ENCODE measurements around the gene KLHL26.
"Not testable (repeated sequence)": the region's sequence is repeated elsewhere in the genome, so short reads cannot be mapped to it uniquely, and the experiment has no call there.

KLHL26 gene

DNA sequence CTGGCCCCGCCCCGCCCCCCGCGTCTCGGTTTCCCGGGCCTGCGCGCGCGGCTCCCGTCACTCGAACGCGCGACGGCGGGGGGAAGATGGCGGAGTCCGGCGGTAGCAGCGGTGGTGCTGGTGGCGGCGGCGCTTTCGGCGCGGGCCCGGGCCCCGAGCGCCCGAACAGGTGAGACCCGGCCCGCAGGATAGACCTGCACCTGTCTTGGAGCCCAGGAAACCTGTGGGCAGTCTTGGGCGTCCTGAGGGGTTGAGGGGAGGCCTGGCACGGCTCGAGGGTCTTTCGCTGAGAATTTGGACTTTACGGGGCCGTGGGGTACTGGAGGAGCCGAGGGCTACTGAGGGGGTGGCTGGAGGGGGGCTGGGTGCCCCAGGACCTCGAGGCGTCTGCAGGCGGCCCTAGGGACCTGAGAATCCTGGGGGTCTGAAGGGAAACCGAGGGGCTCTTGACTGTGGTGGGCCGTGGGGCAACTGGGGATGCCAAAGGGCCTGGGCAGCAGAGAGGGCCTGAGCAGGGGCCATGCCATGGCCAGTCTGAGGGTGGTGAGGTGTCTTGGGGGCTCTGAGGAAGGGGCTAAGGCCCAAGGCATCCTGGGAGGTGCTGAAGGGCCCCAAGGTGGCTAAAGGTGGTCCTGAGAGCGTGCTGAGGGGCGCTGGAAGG, at the start of gene KLHL26:
Gene KLHL26 (plus strand): TSS at position 60 of the 661 bp plus-strand sequence. CDS start 27 bp downstream, at position 87.
- DNase-seq (ENCODE audit: low read depth in 2 of 3, low spot score in 1 of 3) = no peak

GRCh38 chr19:18587561-18587960, 49.3 kb upstream of the KLHL26 start:
- DNase-seq (ENCODE audit: low read depth in 2 of 3, low spot score in 1 of 3) = no peak

GRCh38 chr19:18587962-18588610, 48.7 kb upstream of the KLHL26 start:
- DNase-seq (ENCODE audit: low read depth in 2 of 3, low spot score in 1 of 3) = no peak

GRCh38 chr19:18588611-18589379, 48.0 kb upstream of the KLHL26 start, which contains the start of gene REX1BD:
Gene REX1BD, plus strand, starts transcription at chr19:18588798. Its CDS starts 4 bp downstream, at chr19:18588802.
- peak; percentile 76 to 83 (median 79) for DNase-seq (ENCODE audit: low read depth in 2 of 3, low spot score in 1 of 3)

- DNase-seq (ENCODE audit: low read depth in 2 of 3, low spot score in 1 of 3) = peak; percentile 53 to 60 (median 59)
These were observed 47.2 kb upstream of the KLHL26 start for GRCh38 chr19:18589380-18590272.

- DNase-seq (ENCODE audit: low read depth in 2 of 3, low spot score in 1 of 3) = no peak
These were observed 46.3 kb upstream of the KLHL26 start for GRCh38 chr19:18590273-18591272.

DNA sequence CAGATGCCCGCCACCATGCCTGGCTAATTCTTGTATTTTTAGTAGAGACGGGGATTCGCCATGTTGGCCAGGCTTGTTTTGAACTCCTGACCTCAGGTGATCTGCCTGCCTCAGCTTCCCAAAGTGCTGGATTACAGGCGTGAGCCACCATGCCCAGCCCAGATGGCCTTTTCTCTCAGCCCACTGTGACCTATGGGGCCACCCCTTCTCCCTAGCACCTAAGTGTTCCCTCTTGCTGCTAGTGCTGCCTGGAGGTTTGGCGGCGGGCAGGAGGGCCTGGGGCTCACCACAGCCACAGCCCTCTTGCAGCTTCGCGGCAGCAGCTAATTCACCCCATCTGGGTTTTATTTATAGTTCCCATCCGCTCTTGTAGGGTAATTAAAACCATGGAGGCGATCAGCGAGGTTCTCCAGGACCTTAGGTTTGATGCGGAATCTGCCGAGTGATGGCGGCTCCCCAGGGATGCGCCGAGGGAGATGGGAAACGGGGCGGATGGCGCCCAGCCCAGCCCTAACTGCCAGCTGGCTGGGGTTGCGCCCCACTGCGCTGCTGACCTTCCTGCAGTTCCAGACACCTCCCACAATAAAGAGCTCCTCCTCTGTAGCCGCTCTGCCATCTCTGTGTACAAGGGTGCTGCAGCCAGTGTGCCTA, 45.0 kb upstream of the KLHL26 start:
- no peak for DNase-seq (ENCODE audit: low read depth in 2 of 3, low spot score in 1 of 3)

- not testable (repeated sequence) for DNase-seq (ENCODE audit: low read depth in 2 of 3, low spot score in 1 of 3)
These were observed 44.1 kb upstream of the KLHL26 start for GRCh38 chr19:18592732-18593131.

GRCh38 chr19:18593367-18594095, 43.3 kb upstream of the KLHL26 start:
- no peak for DNase-seq (ENCODE audit: low read depth in 2 of 3, low spot score in 1 of 3)

DNA sequence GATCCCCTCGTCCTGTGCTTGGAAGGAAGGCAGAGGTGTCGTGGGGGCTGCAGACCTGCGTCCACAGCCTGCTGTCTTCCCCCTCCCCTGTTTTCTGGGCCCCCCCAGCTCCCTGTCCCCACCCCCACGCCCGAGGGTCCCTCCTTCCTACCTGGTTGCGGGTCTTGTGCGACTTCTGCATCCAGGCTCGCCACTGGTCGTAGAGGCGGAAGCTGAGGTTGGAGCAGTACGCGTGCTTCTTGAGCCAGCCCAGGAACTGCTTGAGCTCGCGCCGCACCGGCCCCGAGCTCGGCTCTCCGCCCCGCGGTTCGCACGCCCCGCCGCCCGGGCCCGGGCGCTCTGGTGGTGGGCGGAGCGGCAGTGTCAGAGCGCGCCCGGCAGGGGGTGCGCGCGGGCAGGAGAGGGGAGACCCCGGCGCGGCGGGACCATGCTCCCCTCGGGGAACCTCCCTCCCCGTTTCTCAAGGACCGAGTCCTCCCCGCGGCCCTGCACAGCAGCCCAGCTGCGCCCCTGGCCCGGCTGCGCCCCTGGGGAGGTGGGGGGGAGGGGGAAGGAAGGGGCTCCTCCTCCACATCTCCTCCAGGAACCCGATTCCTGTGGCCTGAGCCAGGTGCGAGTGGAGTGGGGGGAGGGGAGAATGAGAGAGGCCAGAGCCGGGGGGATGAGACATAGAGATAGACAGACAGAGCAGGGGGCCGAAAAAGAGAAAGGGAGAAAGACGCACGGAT, 42.6 kb upstream of the KLHL26 start:
- DNase-seq (ENCODE audit: low read depth in 2 of 3, low spot score in 1 of 3) = peak; percentile 44 to 71 (median 70)

GRCh38 chr19:18594824-18595373, 41.9 kb upstream of the KLHL26 start:
- DNase-seq (ENCODE audit: low read depth in 2 of 3, low spot score in 1 of 3) = no peak

DNA sequence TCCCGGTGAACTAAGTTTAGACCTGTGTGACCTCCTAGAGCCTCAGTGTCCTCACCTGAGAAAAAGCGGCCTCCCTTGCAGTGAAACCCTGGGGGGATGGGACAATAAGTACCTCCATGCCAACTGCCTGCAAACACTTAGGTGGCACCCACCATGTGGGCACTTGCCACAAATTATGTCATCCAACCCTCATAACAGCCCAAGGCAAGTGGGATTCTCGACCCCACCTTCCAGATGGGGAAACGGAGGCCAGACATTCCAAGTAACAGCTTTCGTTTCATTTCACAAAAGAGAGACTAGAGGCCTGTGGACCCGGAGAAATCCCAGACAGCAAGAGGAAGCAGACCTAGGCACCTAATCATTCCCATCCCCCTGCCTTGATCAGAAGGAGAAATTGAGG, 41.4 kb upstream of the KLHL26 start:
- DNase-seq (ENCODE audit: low read depth in 2 of 3, low spot score in 1 of 3) = no peak

DNA sequence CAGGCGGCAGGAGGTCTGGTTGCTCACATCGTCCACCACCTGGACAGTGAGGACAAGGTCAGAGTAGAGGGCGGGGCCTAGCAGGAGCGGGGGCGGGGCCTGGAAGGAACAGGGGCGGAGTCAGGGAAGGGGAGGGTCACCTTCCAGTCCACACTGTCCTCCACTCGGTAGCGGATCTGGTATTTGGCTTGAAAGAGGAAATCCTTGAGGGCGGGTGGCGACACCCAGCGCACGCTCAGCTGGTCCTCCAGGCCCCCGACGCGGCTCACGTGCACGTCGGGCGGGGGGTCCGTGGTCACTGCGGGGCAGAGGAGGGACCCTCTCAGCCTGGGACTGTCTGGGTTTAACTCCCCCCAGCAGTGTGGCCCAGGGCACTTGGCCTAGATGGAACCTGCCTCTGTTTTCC, 40.1 kb upstream of the KLHL26 start:
- DNase-seq (ENCODE audit: low read depth in 2 of 3, low spot score in 1 of 3) = no peak

GRCh38 chr19:18597809-18598660, 38.8 kb upstream of the KLHL26 start:
- no peak for DNase-seq (ENCODE audit: low read depth in 2 of 3, low spot score in 1 of 3)

DNA sequence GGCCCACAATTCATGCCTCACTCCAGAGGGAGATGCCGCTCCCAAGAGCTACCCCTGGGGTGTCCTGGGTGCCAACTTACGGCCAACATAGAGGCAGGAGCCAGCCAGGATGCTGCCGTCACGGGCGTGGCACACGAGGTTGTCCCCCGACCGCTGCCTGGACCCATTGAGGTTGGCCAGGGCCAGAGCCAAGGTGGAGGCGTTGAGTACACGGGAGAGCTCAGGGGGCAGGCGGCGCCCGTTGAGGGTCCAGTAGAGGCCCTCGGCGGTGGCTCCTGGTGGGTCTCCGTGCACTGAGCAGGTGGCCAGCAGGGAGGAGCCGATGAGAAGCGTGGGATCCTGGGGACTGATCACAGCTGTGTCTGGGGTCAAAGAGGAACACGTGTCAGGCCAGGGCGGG, 37.3 kb upstream of the KLHL26 start:
- no peak for DNase-seq (ENCODE audit: low read depth in 2 of 3, low spot score in 1 of 3)

DNA sequence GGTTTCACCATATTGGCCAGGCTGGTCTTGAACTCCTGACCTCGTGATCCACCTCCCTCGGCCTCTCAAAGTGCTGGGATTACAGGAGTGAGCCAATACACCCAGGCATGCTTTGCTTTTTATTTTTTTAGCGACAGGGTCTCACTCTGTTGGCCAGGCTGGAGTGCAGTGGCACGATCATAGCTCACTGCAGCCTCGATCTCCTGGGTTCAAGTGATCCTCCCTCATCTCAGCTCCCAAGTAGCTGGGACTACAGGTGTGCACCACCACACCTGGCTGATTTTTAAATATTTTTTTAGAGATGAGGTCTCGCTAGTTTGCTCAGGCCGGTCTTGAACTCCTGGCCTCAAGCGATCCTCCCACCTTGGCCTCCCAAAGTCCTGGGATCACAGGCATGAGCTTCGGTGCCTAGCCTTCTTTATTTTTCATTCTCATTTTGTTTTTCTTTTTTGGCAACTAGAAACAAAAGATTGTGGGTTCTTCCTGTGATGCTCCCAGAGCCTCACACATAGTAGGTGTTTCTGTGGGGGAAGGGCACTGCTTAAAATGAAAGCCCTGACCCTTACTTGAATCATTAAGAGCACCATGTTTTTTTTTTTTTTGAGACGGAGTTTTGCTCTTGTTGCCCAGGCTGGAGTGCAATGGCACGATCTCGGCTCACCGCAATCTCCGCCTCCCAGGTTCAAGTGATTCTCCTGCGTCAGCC, 36.0 kb upstream of the KLHL26 start:
- not testable (repeated sequence) for DNase-seq (ENCODE audit: low read depth in 2 of 3, low spot score in 1 of 3)

Data from stimulated activated CD4-positive, alpha-beta T cell treated with anti-CD3 and anti-CD28 coated beads, Interleukin-12 subunit alpha, Interleukin-12 subunit beta, amount 100 ng/mL, for 48 hours (primary cell).